HTR-8/SVneo (cell line): ENCODE measurements around the gene HIVEP3.

ENCODE experiments used
- DNase-seq: peaks from one replicate; pipeline ENCODE4 v3.0.0; 2011; ENCODE audit warnings: low spot score, mixed read lengths; ENCODE audit not compliant: insufficient read length
- FAIRE-seq: peaks from 2 replicates; lab custom pipeline; 2011; peaks lifted over from hg19 to GRCh38; lab: Jason Lieb, UNC

Gene HIVEP3

GRCh38 chr1:41876576-41877445, 41.9 kb downstream of the HIVEP3 start:
- DNase-seq (no peak), FAIRE-seq (no peak)

DNA sequence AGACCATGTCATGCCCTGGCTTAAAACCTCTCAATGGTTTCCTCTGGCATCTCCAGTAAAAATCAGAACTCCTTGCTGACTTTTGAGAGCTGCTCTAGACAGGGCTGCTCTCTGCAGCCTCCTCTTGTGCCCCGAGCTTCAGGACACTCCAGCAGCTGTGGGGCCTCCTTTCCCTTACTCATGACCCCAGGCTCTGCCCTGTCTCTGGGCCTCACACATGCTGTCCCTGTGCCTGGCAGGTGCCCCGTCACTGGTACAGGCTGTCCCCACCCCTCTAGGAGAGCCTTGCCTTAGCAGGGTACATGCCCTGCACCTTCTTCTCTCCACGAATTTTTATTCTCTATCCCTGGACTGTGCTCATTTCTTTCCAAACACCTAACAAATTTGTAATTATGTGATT, 43.2 kb downstream of the HIVEP3 start:
- DNase-seq (no peak), FAIRE-seq (no peak)

DNA sequence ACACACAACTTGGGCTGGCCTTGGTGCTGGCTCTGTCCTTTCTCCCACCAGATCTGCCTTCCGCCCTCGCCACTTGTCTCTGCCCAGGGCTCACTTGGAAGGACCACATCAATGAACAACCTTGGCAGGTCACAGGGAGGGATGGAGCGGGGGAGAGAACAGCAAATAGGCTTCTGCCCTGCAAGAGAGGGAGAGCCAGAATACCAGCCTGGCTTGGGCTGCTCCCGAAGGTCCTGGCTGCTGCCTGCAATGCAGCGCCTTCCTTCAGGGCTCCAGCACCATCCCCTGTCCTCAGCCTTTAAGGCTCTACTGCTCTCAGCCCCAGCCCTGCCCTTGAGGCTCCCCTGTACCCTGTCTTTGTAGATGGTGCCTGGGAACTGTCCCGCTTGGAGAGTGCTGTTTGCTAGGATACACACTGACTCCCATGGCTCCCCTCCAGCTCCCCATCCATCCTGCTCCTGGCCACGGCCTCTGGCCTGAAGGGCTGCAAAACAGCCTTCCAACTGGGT, 43.8 kb downstream of the HIVEP3 start:
- no peak for FAIRE-seq
- DNase-seq = no peak

DNA sequence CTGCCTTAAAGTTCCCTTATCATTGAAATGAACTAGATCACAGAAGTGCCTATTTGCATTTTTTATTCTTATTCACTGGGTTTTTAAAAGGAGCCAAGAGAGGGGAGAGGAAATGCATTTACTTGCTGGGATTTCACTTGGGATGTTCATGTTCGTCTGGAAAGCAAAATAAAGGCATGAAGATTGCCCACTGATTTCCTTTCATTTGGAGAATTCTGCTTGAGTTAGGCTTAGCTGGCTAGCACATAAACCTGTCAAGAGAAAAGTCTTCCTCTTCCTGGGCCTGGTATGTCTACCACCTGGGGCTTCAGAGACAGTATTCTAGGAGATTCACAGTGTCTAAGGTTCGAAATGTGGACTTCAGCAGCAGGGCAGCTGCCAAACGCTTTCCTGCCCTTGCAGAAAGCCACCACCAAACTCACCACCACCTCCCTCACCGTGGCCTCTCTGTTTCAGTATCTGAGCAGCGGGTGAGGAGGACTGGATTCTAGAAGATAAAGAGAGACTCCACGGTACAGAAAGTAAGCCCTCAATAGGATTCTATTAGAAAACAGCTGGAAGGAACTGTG, 44.5 kb downstream of the HIVEP3 start:
- FAIRE-seq = no peak

DNA sequence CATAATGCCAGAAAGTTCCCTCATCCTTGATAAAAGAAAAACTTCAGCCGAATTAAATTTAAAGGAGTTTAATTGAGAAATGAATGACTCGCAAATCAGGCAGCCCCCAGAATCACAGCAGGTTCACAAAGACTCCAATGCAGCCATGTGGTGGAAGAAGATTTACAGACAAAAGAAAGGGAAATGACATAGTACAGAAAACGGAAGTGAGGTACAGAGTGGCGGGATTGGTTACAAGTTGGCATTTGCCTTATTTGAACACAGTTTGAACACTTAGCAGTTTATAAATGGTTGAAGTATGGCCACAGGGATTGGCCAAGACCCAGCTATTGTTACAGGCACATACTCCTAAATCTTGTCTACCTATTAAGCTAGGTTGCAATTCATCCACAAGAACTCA, 46.6 kb downstream of the HIVEP3 start:
- no peak for DNase-seq
- no peak for FAIRE-seq

More for the DNA sequence above, 44.5 kb downstream of the HIVEP3 start:
- no peak for DNase-seq

GRCh38 chr1:41870076-41870562, 48.6 kb downstream of the HIVEP3 start:
- no peak for FAIRE-seq
- DNase-seq = peak; percentile 52

- no peak for FAIRE-seq
- DNase-seq = no peak
Measured at GRCh38 chr1:41868241-41868998, 50.3 kb downstream of the HIVEP3 start.

- FAIRE-seq = no peak
Measured at GRCh38 chr1:41866285-41866684, 52.4 kb downstream of the HIVEP3 start.

DNA sequence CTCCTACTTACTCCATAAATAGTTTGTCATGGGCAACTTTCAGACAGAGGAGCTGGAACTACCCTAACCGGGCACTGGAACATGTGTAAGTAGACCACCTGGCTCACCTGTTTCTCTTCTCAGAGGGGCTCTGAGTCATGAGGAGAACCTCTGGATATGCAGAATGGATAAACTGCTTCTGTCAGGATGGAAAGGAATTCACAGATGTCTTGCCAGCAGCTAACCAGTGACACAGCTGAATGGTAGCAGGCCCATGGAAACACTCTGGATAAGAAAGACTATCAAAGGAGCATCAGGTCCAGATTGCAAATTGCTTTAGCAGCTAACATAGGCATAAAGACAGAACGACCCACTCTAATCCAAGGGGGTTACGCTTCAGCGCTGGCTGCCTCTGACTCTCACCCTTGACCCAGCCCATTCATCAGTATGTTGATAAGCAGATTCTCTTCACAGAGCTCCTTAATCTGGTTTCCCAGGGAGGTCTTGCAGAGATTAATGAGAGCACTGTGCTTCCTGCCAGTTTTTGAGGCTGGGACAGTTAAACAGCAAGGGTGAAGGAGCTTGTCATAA, 54.2 kb downstream of the HIVEP3 start:
- DNase-seq (no peak), FAIRE-seq (no peak)

More at GRCh38 chr1:41866285-41866684, 52.4 kb downstream of the HIVEP3 start:
- DNase-seq = no peak

DNA sequence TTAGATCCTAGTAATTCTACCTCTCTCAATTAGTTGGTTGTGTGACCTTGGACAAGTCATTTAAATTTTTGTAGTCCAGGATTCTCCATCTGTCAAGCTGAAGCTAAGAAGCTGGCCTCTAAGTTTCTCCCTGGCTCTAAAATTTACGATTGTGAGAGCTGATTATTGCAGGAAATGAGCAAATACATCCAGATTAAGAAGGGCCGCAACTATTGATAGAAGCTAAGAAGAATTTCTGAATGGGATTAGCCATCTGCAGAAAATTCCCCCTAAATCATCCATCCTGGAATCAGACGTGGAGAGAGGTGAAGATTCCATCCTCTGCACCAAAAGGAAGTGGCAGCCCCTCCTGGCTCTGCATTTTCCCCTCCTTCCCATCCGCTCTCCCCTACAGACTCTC, 55.0 kb downstream of the HIVEP3 start:
- no peak for FAIRE-seq

GRCh38 chr1:41862384-41863221, 56.1 kb downstream of the HIVEP3 start:
- peak; percentile 56 for DNase-seq

More for the DNA sequence above, 55.0 kb downstream of the HIVEP3 start:
- no peak for DNase-seq

GRCh38 chr1:41861535-41862383, 57.0 kb downstream of the HIVEP3 start:
- DNase-seq (no peak), FAIRE-seq (no peak)

More at GRCh38 chr1:41862384-41863221, 56.1 kb downstream of the HIVEP3 start:
- FAIRE-seq = no peak

DNA sequence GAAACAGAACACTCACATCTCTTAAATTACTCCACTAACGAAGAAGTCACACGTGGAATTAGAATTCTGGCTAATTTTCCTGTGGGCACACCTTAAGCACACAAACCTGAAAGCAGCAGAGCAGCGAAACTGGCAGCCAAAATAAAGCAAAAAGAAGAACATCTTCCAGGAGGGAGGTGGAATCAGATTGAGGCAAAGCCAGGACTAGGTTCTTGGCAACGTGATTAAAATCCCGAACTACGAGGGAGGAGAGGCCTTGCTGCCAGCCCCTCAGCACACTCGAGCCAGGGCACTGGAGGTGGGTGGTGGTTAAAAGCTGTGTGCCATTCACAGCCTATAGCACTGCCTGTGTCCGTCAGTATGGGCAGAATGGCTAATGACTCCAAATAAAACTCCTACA, 58.0 kb downstream of the HIVEP3 start:
- DNase-seq (no peak), FAIRE-seq (no peak)

GRCh38 chr1:41860214-41860613, 58.5 kb downstream of the HIVEP3 start:
- DNase-seq (no peak), FAIRE-seq (no peak)

GRCh38 chr1:41859686-41860085, 59.0 kb downstream of the HIVEP3 start:
- FAIRE-seq (no peak), DNase-seq (no peak)

DNA sequence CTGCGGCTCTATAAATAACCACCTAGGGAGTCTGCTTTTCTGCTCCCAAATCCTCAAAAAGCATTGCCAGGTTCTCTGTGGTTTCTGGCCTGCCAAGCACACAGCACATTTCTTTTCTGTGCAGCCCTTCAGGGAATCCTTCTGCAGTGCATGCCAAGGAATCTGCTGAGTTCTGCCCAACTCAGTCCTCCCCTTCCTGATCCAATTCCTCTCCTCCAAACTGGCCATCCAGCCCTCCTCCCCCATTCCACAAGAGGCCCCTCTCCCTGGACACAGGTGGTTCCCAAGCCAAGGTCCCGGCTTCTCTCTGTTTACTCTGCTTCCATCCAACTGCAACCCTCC, 61.8 kb downstream of the HIVEP3 start:
- DNase-seq = no peak
- no peak for FAIRE-seq

GRCh38 chr1:41856151-41856943, 62.4 kb downstream of the HIVEP3 start:
- no peak for DNase-seq
- no peak for FAIRE-seq

DNA sequence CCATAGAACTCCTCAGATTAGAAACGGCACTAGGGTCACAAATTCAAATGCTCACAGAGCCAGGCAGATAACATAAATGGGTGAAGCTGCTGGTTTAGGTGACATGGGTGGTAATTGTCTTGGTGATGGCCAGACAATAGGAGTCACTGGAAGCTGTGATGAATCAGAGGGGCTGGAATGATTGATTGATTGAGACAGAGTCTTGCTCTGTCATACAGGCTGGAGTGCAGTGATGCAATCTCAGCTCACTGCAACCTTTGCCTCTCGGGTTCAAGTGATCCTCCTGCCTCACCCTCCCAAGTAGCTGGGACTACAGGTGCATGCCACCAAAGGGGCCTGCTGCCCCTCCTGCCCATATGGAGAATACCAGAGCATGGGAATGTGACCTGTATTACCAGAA, 63.0 kb downstream of the HIVEP3 start:
- FAIRE-seq = no peak
- no peak for DNase-seq
